GM12878 (cell line): ENCODE results near the gene PCCA. TPM values are rescaled to one million over a fixed set of nuclear protein-coding genes. Genes with fewer than 3 reads are reported as not detected.
"Not testable (repeated sequence)": the region's sequence is repeated elsewhere in the genome, so short reads cannot be mapped to it uniquely, and the experiment has no call there.

Source experiments
- ATAC-seq: fragments of 200-7000 bp; cut with Tn5 transposase; 3 replicates; pipeline ENCODE4 v1.9.1; 2020; ENCODE audit warnings: mild to moderate bottlenecking, moderate library complexity
- BruUV-seq: library from RNA; stranded (reverse); fragments of 400-500 nt; replicated peaks from 2 replicates; lab custom pipeline; 2021; lab: Mats Ljungman, UMichigan
- CTCF ChIA-PET: fragments of 300-600 bp; sonication (Branson Sonifier 250); formaldehyde crosslinking; extraction: SDS; loops from one replicate; lab custom pipeline; 2021; ENCODE audit warnings: inconsistent platforms; lab: Yijun Ruan, JAX
- POLR2A ChIA-PET: fragments of 350-600 bp; formaldehyde crosslinking; extraction: SDS; loops from one replicate; lab custom pipeline; 2021; ENCODE audit warnings: inconsistent platforms; lab: Charles Lee
- RAD21 ChIA-PET: fragments of 300-600 bp; sonication (Branson Sonifier 250); formaldehyde crosslinking; loops from one replicate; lab custom pipeline; 2023; ENCODE audit warnings: antibody characterized with exemption; ENCODE audit not compliant: unreplicated experiment; lab: Charles Lee
- SMC1A ChIA-PET: fragments of 300-600 bp; sonication (Branson Sonifier 250); formaldehyde crosslinking; loops from one replicate; lab custom pipeline; 2023; ENCODE audit not compliant: unreplicated experiment, uncharacterized antibody; lab: Charles Lee
- DNase-seq: peaks from one replicate; pipeline ENCODE4 v3.0.0-alpha.2; 2011; ENCODE audit warnings: low read depth, low spot score
- FAIRE-seq: peaks from 3 replicates; lab custom pipeline; 2011; peaks lifted over from hg19 to GRCh38; lab: Jason Lieb, UNC
- H2AFZ ChIP-seq: 2 replicates; pipeline ENCODE4 v1.6.0; 2011; ENCODE audit warnings: low read depth, low read length, control low read depth; ENCODE audit not compliant: control insufficient read depth
- H3K27ac ChIP-seq: 2 replicates; pipeline ENCODE4 v1.5.1; 2011; ENCODE audit warnings: control low read depth; ENCODE audit not compliant: control insufficient read depth, insufficient read depth
- H3K27me3 ChIP-seq, 2 experiments: replicated peaks in 1 of 2; 2 replicates each; pipeline versions ENCODE4 v1.6.0 to v1.6.1; 2011; ENCODE audit warnings: low read length in 1 of 2; ENCODE audit not compliant: control insufficient read depth in 2 of 2, insufficient read depth in 2 of 2
- H3K36me3 ChIP-seq, 2 experiments: 2 replicates each; pipeline ENCODE4 v1.5.1; 2011; ENCODE audit warnings: low read length in 1 of 2; ENCODE audit not compliant: control insufficient read depth in 2 of 2, insufficient read depth in 2 of 2
- H3K4me1 ChIP-seq: 2 replicates; pipeline ENCODE4 v1.6.1; 2011; ENCODE audit warnings: mild to moderate bottlenecking, low read length, moderate library complexity, mixed read lengths; ENCODE audit not compliant: control insufficient read depth, insufficient read depth
- H3K4me2 ChIP-seq: 2 replicates; pipeline ENCODE4 v1.6.0; 2011; ENCODE audit warnings: control low read depth; ENCODE audit not compliant: control insufficient read depth, insufficient read depth
- H3K4me3 ChIP-seq: fragments of 200-600 bp; sonication (generic); 2 replicates; pipeline ENCODE4 v1.5.1; 2016
- H3K79me2 ChIP-seq: 2 replicates; pipeline ENCODE4 v1.6.0; 2011; ENCODE audit warnings: low read length; ENCODE audit not compliant: control insufficient read depth, insufficient read depth
- H3K9ac ChIP-seq: 2 replicates; pipeline ENCODE4 v1.8.0; 2011; ENCODE audit warnings: low read length, control low read depth, mixed read lengths; ENCODE audit not compliant: control insufficient read depth, insufficient read depth
- H3K9me3 ChIP-seq: replicated peaks from 3 replicates; pipeline ENCODE4 v1.5.1; 2011; ENCODE audit warnings: mild to moderate bottlenecking, low read length; ENCODE audit not compliant: control insufficient read depth, insufficient read depth
- H4K20me1 ChIP-seq: 2 replicates; pipeline ENCODE4 v1.6.0; 2011; ENCODE audit not compliant: control insufficient read depth, insufficient read depth
- POLR2A ChIP-seq: IDR thresholded peaks from 2 replicates; pipeline ENCODE4 v1.6.1; 2011; ENCODE audit warnings: low read depth, mild to moderate bottlenecking, low read length
- WGBS: methylation state at CpG from one replicate; pipeline ENCODE4 v1.1.6; 2016; ENCODE audit warnings: low lambda C conversion rate; ENCODE audit not compliant: insufficient replicate concordance, insufficient coverage; ENCODE audit errors: missing lambda C conversion rate; 5-methylcytosine and 5-hydroxymethylcytosine counted together
- in situ Hi-C: fragments of 300-500 bp; cut with MboI; formaldehyde crosslinking; loops from 9 replicates; pipeline ENCODE4 v1.14.3; 2018; ENCODE audit warnings: mixed read lengths
- intact Hi-C: fragments of 100-400 bp; cut with micrococcal nuclease; formaldehyde crosslinking; loops from one replicate; pipeline ENCODE4 v1.14.2; 2022; ENCODE audit not compliant: unreplicated experiment
- polyA plus RNA-seq, 11 experiments: library from polyadenylated mRNA; depleted of rRNA in 4 of 11; unstranded in 6 of 11; stranded (reverse) in 5 of 11; fragments of >200 nt; fragmentation: Nextera tagmentation in 4 of 11; fragmentation: Illumina TruSeq in 1 of 11; extraction: Ambion mirVana in 4 of 11; extraction: Trizol in 1 of 11; gene quantifications; 1 replicate in 1 of 11; 2 replicates in 10 of 11; pipeline versions ENCODE4 v1.2.1 to v1.2.3, GENCODE V29; 2011 to 2016; ENCODE audit warnings: inconsistent platforms in 2 of 11, missing spikeins in 2 of 11, low read depth in 1 of 11
- total RNA-seq, 4 experiments: library from RNA; depleted of rRNA in 3 of 4; stranded (reverse); fragments of >200 nt in 3 of 4; fragmentation: Illumina TruSeq in 1 of 4; extraction: Trizol in 1 of 4; gene quantifications; 2 replicates each; pipeline versions ENCODE4 v1.2.1 to v1.2.3, GENCODE V29; 2013 to 2021
- TF ChIP-seq, protein P1 (sequence below): IDR thresholded peaks from 2 replicates; pipeline ENCODE4 v1.6.1; 2012; ENCODE audit warnings: improper control_type of control experiment, low read depth, low read length; ENCODE audit not compliant: insufficient replicate concordance

The PCCA gene
- total and polyA plus RNA-seq, 10 of the 15 experiments (the other 5 are each of a cell fraction or from before 2014, with no cell fraction given) = 5.9 to 18.2 (median 12.4) TPM

DNA sequence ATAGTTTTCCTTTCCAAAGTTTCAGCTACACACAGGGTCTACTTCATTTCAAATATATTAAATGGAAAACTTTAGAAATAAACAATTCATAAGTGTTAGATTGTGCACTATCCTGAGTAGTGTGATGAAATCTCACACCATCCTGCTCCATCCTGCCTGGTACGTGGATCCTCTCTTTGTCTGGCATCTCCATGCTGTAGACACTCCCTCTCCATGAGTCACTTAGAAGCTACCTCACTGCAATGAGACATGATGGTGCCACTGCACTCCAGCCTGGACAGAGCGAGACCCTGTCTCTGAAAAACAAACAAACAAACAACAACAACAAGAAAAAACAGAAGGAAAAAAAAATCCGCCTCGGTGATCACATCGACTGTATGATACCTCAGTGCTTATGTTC lies 191.8 kb downstream of the PCCA start:
- H2AFZ ChIP-seq = no peak overlapping the region
- DNase-seq = no peak
- ChIA-PET RAD21 (no interaction called here), SMC1A (no interaction called here), CTCF (interaction anchor here (0.8 to 1.3 kb wide), 2 partner anchors 11 kb away, joined by 3 to 4 read pairs; no protein-coding TSS in a partner anchor), POLR2A (no interaction called here)
- H3K27ac ChIP-seq = no peak overlapping the region
- H3K79me2 ChIP-seq = no peaks in the 10 kb centered on the region
- ATAC-seq = no peak
- no peak for TF ChIP-seq POLR2A
- TF ChIP-seq, protein P1, sequence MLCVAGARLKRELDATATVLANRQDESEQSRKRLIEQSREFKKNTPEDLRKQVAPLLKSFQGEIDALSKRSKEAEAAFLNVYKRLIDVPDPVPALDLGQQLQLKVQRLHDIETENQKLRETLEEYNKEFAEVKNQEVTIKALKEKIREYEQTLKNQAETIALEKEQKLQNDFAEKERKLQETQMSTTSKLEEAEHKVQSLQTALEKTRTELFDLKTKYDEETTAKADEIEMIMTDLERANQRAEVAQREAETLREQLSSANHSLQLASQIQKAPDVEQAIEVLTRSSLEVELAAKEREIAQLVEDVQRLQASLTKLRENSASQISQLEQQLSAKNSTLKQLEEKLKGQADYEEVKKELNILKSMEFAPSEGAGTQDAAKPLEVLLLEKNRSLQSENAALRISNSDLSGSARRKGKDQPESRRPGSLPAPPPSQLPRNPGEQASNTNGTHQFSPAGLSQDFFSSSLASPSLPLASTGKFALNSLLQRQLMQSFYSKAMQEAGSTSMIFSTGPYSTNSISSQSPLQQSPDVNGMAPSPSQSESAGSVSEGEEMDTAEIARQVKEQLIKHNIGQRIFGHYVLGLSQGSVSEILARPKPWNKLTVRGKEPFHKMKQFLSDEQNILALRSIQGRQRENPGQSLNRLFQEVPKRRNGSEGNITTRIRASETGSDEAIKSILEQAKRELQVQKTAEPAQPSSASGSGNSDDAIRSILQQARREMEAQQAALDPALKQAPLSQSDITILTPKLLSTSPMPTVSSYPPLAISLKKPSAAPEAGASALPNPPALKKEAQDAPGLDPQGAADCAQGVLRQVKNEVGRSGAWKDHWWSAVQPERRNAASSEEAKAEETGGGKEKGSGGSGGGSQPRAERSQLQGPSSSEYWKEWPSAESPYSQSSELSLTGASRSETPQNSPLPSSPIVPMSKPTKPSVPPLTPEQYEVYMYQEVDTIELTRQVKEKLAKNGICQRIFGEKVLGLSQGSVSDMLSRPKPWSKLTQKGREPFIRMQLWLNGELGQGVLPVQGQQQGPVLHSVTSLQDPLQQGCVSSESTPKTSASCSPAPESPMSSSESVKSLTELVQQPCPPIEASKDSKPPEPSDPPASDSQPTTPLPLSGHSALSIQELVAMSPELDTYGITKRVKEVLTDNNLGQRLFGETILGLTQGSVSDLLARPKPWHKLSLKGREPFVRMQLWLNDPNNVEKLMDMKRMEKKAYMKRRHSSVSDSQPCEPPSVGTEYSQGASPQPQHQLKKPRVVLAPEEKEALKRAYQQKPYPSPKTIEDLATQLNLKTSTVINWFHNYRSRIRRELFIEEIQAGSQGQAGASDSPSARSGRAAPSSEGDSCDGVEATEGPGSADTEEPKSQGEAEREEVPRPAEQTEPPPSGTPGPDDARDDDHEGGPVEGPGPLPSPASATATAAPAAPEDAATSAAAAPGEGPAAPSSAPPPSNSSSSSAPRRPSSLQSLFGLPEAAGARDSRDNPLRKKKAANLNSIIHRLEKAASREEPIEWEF = no peak
- in situ Hi-C loops (no loop called here), intact Hi-C loops (no loop called here)
- WGBS = 82% methylated on average over 5 of the region's 5 CpGs
- H3K9me3 ChIP-seq = no peaks in the 10 kb centered on the region
- H4K20me1 ChIP-seq = no peaks in the 10 kb centered on the region
- H3K9ac ChIP-seq = no peak overlapping the region
- FAIRE-seq = no peak
- no peaks in the 10 kb centered on the region for H3K4me1 ChIP-seq
- H3K36me3 ChIP-seq = no peaks in the 10 kb centered on the region
- BruUV-seq = no TSS peak
- no peak overlapping the region for H3K4me2 ChIP-seq
- no peaks in the 10 kb centered on the region for H3K27me3 ChIP-seq
- no peak overlapping the region for H3K4me3 ChIP-seq

DNA sequence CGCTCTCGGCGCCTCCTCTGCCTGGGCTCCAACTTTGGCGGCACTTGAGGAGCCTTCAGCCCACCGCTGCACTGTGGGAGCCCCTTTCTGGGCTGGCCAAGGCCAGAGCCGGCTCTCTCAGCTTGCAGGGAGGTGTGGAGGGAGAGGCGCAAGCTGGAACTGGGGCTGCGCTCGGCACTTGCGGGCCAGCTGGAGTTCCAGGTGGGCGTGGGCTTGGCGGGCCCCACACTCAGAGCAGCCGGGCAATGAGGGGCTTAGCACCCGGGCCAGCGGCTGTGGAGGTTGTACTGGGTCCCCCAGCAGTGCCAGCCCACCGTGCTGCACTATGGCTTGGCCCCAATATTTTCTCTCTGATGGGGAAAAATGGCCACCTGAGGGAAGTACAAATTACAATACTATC lies 193.4 kb downstream of the PCCA start:
- H3K36me3 ChIP-seq, H3K4me1 ChIP-seq, H3K27ac ChIP-seq, intact Hi-C loops, RAD21 ChIA-PET, ATAC-seq, H3K4me2 ChIP-seq, in situ Hi-C loops, CTCF ChIA-PET, H3K4me3 ChIP-seq, SMC1A ChIA-PET, H3K9me3 ChIP-seq, H3K79me2 ChIP-seq, FAIRE-seq, H4K20me1 ChIP-seq, H2AFZ ChIP-seq, POLR2A ChIA-PET, DNase-seq, BruUV-seq, H3K27me3 ChIP-seq, H3K9ac ChIP-seq: not testable (repeated sequence)
- WGBS = 94% methylated on average over 16 of the region's 16 CpGs
